Measurements from ENCODE around the gene ARHGEF3.

The ARHGEF3 gene

GRCh38 chr3:56783644-56784447 is 17.9 kb downstream of the ARHGEF3 start (continued):
- TF ChIP-seq ZBTB44 (tag by site-specific recombination; IDR thresholded peaks at IDR 0.05) (peak; percentile 61; the same call in 1 of the 2 replicates), TRIM28 (IDR thresholded peaks at IDR 0.05; ENCODE audit: borderline replicate concordance, low read length) (peak; percentile 92), ZNF664 (tag by site-specific recombination; IDR thresholded peaks at IDR 0.05) (peak; percentile 47), ZNF677 (tag by site-specific recombination; IDR thresholded peaks at IDR 0.05) (no peak), ZSCAN5A (tag by site-specific recombination; IDR thresholded peaks at IDR 0.05) (no peak), ZBTB48 (tag by site-specific recombination; IDR thresholded peaks at IDR 0.05) (no peak), ELK4 (IDR thresholded peaks at IDR 0.05; ENCODE audit: borderline replicate concordance, low read depth, low read length) (no peak), ZNF843 (tag by site-specific recombination; IDR thresholded peaks at IDR 0.05) (peak; percentile 82), PRDM4 (tag by site-specific recombination; IDR thresholded peaks at IDR 0.05) (peak; percentile 68), OVOL3 (tag by site-specific recombination; IDR thresholded peaks at IDR 0.05) (0 out of 2 replicates have a peak, but pooled peaks have one; percentile 14), ZBTB17 (tag by site-specific recombination; IDR thresholded peaks at IDR 0.05) (peak; percentile 61), ZNF398 (tag by site-specific recombination; IDR thresholded peaks at IDR 0.05) (peak; percentile 58), ZNF155 (tag by site-specific recombination; IDR thresholded peaks at IDR 0.05) (no peak), ZNF600 (tag by site-specific recombination; IDR thresholded peaks at IDR 0.05) (no peak), GFI1B (tag by site-specific recombination; IDR thresholded peaks at IDR 0.05) (peak; percentile 80), KLF9 (tag by site-specific recombination; IDR thresholded peaks at IDR 0.05; ENCODE audit: low read depth) (0 out of 2 replicates have a peak, but pooled peaks have one; percentile 16), ZNF558 (tag by site-specific recombination; IDR thresholded peaks at IDR 0.05) (no peak), ZNF223 (tag by site-specific recombination; IDR thresholded peaks at IDR 0.05) (peak; percentile 67; the same call in 1 of the 2 replicates), YY1 (tag by site-specific recombination; IDR thresholded peaks at IDR 0.05) (no peak), HOXD13 (CRISPR knock-in tag; IDR thresholded peaks at IDR 0.05; ENCODE audit: borderline replicate concordance) (0 out of 2 replicates have a peak, but pooled peaks have one; percentile 35), ZNF449 (tag by site-specific recombination; IDR thresholded peaks at IDR 0.05) (no peak), ZNF792 (tag by site-specific recombination; IDR thresholded peaks at IDR 0.05) (no peak), ZFP69B (tag by site-specific recombination; IDR thresholded peaks at IDR 0.05) (no peak), ZNF76 (tag by site-specific recombination; IDR thresholded peaks at IDR 0.05; ENCODE audit: borderline replicate concordance, low read depth) (no peak), ZBTB7A (tag by site-specific recombination; IDR thresholded peaks at IDR 0.05; ENCODE audit: low read depth) (no peak), ZNF302 (tag by site-specific recombination; IDR thresholded peaks at IDR 0.05; ENCODE audit: low read depth) (no peak), ZNF138 (tag by site-specific recombination; IDR thresholded peaks at IDR 0.05; ENCODE audit: borderline replicate concordance) (no peak), ZNF658 (tag by site-specific recombination; IDR thresholded peaks at IDR 0.05) (no peak), ZNF335 (tag by site-specific recombination; conservative IDR thresholded peaks at IDR 0.05) (0 out of 2 replicates have a peak, but pooled peaks have one; percentile 39), ZNF571 (tag by site-specific recombination; IDR thresholded peaks at IDR 0.05) (no peak), ZBTB8A (tag by site-specific recombination; IDR thresholded peaks at IDR 0.05) (peak; percentile 20; the same call in 1 of the 2 replicates)

Data from HEK293 (cell line).